Measurements from ENCODE around the gene ARSA.
"Not testable (repeated sequence)": the region's sequence is repeated elsewhere in the genome, so short reads cannot be mapped to it uniquely, and the experiment has no call there.

Gene ARSA

DNA sequence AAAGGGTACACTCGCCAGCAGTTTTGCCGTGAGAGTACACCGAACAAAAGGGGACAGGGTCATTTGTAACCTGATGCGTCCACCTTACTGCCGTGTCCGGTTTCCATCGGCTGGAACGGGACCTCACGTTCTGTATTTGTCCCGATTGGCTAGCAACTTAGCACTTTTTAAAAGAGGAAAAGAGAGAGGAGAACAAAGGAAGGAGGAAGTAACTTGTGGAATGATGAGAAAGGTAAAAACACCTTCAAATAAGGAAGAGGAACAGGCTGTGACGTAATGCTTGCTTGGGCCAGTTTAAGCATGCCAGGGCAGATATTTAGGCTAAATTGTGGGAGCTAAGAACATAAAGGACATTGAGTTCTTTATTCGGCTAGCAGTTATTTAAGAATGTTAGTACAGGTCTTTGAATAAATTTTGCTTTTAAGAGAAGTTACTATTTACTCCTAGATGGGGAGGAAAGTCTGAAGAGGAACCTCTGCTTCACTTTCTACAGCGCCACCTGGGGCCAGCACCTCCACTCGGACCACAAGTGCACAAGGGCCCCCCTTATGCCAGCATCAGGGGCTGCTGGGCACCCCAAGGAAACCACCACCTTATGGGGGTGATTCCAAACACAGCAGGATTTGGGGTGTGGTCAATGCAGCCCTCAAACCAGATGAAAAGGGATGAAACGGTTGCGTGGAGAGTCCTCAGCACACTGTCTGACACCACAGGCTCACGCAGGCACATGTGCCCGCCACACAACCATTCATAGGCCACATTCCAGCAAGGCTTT, 5.8 kb downstream of the ARSA start:
- no peak for DNase-seq (ENCODE audit: low spot score)

GRCh38 chr22:50621356-50621880, 6.5 kb downstream of the ARSA start:
- peak; percentile 42 for DNase-seq (ENCODE audit: low spot score)

DNA sequence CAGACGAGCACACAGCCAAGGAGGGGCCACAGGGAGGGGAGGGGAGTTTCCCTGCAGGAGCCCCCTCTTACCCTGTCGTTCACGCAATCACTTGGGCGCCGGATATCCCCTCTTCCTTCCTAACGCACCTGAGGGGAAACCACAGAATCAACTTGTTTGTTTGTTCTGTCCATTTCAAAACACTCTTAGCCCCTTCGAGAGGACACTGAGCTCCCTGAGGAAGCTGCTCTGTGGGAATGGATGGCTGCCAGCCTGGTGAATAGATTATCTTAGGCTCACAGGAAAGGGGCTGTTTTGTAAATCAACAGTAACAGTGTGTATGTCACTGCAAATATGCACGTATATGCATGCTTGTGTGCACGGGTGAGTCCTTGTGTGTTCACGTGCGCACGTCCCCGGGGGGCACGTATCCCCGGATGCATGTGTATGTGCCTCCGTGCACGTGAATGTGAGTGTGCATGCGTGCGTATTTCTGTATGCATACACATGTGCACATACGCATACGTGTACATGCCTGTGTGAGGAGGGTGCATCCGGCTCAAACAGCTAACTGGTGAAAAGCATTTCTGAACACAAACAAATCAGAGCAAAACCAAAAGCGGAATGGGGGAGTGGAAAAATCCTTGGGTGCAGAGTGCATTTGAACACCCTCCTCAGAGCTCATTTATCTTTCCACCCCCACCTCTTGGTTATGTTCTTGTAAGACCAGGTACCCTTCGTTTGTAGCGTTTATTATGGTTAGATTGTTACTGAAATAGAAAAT, 7.2 kb downstream of the ARSA start:
- DNase-seq (ENCODE audit: low spot score): peak; percentile 78

DNA sequence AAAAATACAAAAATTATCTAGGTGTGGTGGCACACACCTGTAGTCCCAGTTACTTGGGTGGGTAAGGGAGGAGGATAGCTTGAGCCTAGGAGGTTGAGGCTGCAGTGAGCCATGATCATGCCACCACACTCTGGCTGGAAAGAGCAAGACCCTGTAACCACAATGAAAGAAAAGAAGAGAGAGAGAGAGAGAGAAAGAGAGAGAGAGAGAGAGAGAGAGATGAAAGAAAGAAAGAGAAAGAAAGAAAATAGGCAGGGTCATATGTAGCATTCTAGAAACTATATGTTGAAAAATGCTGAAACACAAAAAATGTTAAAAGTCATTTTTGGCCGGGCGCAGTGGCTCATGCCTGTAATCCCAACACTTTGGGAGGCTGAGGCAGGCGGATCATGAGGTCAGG, 13.7 kb downstream of the ARSA start:
- DNase-seq (ENCODE audit: low spot score): not testable (repeated sequence)

DNA sequence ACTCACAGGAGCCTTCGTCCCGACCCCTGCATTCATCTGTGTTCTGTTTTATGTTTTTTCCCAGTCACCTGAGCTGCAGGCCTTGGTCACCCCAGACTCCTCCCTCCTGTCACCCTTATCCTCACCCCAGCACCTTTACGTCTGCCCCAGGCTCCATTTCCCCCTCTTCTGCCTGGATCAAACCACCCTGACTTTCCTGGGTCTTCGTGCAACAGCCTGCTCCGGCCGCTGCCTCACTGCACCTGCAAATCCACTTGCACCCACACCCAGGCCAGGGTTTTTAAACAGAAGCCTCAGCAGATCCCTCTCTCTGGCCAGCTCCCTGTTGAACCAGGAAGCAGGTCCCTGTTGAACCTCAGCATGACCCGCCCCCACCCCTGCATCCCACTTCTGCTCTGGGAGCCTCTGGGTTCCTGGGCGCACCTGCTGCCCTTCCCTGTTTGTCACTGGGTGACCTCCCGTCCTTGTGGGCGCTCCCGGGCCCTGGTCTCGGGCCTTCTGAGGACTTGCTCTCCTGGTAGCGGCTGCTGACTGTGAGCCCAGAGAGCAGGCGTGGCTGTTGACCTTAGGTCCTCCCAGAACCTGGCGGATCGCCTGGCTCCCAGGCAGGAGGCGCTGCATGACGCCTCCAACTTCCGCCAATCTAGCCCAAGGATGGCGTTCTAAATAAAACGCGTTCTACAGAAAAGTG, 14.5 kb downstream of the ARSA start:
- DNase-seq (ENCODE audit: low spot score): no peak

DNA sequence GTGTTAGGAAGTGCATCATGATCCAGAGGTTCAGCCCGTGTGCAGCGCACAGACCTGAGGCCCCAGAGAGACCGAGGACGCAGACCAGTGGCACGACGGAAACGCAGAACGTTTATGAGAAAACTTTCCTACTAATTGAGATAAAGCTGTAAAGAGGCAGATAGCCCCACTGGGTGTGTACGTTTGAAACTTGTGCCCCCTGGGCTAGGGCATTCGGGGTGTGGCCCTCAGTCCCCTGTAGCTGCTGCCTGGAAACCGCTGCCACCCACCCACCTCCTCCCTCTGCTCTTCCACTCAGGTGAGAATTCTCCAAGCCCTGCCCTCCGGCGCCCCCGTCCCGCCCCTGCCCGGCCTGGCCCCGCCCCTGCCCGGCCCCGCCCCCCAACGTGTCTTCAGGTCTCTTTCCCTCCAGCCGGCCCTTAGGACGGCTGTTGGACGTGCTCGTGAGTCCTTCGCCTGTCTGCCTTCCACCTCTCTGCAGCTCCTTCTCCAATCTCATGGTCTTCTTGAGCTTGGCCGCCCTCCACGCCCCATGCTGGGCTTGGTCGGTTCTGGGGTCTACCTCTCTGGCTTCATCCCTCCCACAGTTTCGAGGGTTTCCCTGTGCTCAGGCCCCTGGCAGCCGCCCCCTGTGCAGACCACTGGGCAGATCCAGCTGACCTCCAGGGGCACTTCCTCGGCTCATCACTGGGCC, 15.3 kb downstream of the ARSA start:
- no peak for DNase-seq (ENCODE audit: low spot score)

DNA sequence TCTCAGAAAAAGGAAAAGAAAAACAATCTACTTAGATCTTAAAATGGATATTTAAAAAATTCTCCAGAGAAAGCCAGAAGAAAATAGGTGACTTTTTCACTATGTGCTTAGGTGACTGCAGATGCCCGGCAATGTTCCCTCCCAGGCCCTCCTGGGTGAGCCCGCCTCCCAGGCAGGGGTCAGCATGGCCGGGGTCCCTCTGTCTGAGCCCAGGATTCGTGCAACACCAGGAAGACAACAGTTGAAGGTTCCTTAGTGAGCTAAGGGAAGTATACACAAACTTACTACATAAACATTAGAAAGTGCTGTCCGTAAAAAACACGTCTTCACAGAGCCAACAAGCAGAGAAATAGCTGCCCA, 15.8 kb downstream of the ARSA start:
- DNase-seq (ENCODE audit: low spot score): no peak

DNA sequence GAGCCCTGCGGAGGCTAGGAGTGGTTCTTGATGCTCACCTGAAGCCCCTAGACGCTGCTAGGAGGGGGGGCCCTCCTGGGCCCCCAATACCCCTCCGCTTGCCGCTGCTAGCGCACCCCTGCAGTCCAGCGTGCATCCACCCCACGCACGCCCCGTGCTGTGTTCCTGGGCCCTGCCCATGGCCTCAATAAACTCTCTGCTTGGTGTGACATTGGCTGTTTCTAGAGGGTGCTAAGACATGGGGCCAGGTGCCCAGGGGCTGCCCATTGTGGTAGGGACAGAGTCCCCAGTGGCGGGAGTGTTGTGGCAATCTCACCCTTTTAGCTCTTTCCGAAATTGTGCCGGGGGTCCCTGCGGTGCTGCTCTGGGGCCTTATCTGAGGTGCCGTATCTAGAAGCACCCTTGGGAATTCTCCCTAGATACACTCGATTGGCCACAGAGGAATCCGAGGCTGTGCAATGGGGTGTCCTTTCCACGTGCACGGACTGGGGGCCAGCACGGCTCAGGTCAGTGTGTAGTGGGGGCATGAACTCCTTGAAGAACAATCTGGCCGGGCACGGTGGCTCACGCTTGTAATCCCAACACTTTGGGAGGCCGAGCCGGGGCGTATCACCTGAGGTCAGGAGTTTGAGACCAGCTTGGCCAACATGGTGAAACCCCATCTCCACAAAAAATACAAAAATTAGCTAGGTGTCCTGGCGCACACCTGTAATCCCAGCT, 16.5 kb downstream of the ARSA start:
- DNase-seq (ENCODE audit: low spot score): no peak

- no peak for DNase-seq (ENCODE audit: low spot score)
These were observed 17.4 kb downstream of the ARSA start for GRCh38 chr22:50610581-50610980.

DNA sequence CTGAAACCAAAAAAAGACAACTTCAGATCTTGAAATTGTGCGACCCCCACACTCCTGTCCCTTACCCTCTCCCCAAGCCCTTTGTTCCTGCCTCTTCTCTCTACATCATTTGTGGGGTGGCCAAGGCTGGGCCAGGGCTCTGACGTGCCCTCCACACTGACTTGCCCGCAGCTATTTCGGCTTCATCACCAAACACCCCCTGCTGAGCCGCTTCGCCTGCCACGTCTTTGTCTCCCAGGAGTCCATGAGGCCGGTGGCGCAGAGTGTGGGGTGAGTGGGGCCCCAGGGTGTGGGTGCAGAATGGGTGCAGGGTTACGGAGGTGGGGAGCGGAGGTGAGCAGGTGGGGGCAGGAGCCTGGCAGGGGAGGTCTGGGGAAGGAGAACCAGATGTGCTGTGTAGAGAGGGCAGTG, 17.9 kb downstream of the ARSA start:
- no peak for DNase-seq (ENCODE audit: low spot score)

DNA sequence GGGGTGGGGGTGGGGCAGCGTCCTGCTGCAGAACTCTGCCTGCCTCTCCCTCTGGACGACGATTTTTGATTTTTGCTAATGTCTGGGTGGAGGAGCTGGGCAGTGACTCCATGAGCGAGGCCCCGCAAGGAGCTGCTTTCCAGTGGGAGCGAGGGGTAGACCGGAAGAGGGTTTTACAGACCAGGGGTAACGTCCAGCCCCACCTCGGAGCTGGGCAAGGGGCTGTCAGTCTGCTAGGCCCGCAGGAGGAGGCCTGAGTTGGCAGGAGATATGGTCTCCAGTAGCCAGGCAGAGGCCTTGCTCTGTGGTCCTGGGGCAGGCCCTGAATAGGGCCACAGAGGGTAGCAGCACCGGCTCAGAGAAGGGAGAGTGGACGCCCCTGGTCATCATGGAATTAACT, 18.4 kb downstream of the ARSA start:
- no peak for DNase-seq (ENCODE audit: low spot score)

GRCh38 chr22:50608996-50609395, 19.0 kb downstream of the ARSA start:
- DNase-seq (ENCODE audit: low spot score): no peak

- not testable (repeated sequence) for DNase-seq (ENCODE audit: low spot score)
These were observed 19.7 kb downstream of the ARSA start for GRCh38 chr22:50608058-50608840.

- DNase-seq (ENCODE audit: low spot score): no peak
These were observed 20.3 kb downstream of the ARSA start for GRCh38 chr22:50607659-50608020.

GRCh38 chr22:50606946-50607658, 20.9 kb downstream of the ARSA start:
- no peak for DNase-seq (ENCODE audit: low spot score)

GRCh38 chr22:50606165-50606945, 21.6 kb downstream of the ARSA start:
- no peak for DNase-seq (ENCODE audit: low spot score)

GRCh38 chr22:50605613-50606074, 22.3 kb downstream of the ARSA start:
- no peak for DNase-seq (ENCODE audit: low spot score)

- DNase-seq (ENCODE audit: low spot score): no peak
These were observed 22.8 kb downstream of the ARSA start for GRCh38 chr22:50605002-50605612.

All from pons (tissue), 1 donor.